DND-41 (cell line): ENCODE data around the gene PGLYRP3.
A peak's percentile ranks its signal among the peaks of the same experiment; 100 is the strongest.

Experiments used
- ATAC-seq: fragments of 200-7000 bp; cut with Tn5 transposase; 3 replicates; pipeline ENCODE4 v1.9.1; 2021; ENCODE audit warnings: low read depth; ENCODE audit not compliant: insufficient read depth
- DNase-seq: peaks from one replicate; pipeline ENCODE4 v3.0.0-alpha.2; 2020
- H2AFZ ChIP-seq: 2 replicates; pipeline ENCODE4 v1.6.0; 2012; ENCODE audit warnings: low read depth, low read length
- H3K27ac ChIP-seq: 2 replicates; pipeline ENCODE4 v1.5.1; 2012; ENCODE audit warnings: low read length, inconsistent platforms
- H3K27me3 ChIP-seq: fragments of 200-600 bp; sonication (generic); 2 replicates; pipeline ENCODE4 v1.6.0; 2012; ENCODE audit warnings: low read length, mild to moderate bottlenecking, inconsistent platforms; ENCODE audit not compliant: insufficient read depth, poor library complexity
- H3K36me3 ChIP-seq: 2 replicates; pipeline ENCODE4 v1.5.1; 2012; ENCODE audit warnings: low read length, inconsistent platforms; ENCODE audit not compliant: insufficient read depth
- H3K4me1 ChIP-seq: 2 replicates; pipeline ENCODE4 v1.5.1; 2012; ENCODE audit warnings: mild to moderate bottlenecking, low read length; ENCODE audit not compliant: insufficient read depth
- H3K4me2 ChIP-seq: 2 replicates; pipeline ENCODE4 v1.6.0; 2012; ENCODE audit warnings: mild to moderate bottlenecking, moderate library complexity, low read length, inconsistent platforms; ENCODE audit not compliant: insufficient read depth
- H3K4me3 ChIP-seq, 2 experiments: fragments of 200-600 bp in 1 of 2; shearing (Covaris generic) in 1 of 2; 2 replicates each; pipeline ENCODE4 v1.5.1; 2012 to 2016; ENCODE audit warnings: inconsistent platforms in 2 of 2, low read length in 2 of 2, mild to moderate bottlenecking in 2 of 2, low read depth in 1 of 2, moderate library complexity in 1 of 2
- H3K79me2 ChIP-seq: 2 replicates; pipeline ENCODE4 v1.6.0; 2012; ENCODE audit warnings: low read length, inconsistent platforms; ENCODE audit not compliant: insufficient read depth
- H3K9ac ChIP-seq: 2 replicates; pipeline ENCODE4 v1.6.0; 2012; ENCODE audit warnings: low read depth, mild to moderate bottlenecking, inconsistent platforms, low read length, moderate library complexity
- H3K9me3 ChIP-seq: 2 replicates; pipeline ENCODE4 v1.5.1; 2012; ENCODE audit warnings: low read length, moderate library complexity, mild to moderate bottlenecking, inconsistent platforms; ENCODE audit not compliant: insufficient read depth, severe bottlenecking
- H4K20me1 ChIP-seq: 2 replicates; pipeline ENCODE4 v1.6.0; 2012; ENCODE audit warnings: low read length; ENCODE audit not compliant: insufficient read depth
- CTCF ChIP-seq: IDR thresholded peaks from 2 replicates; pipeline ENCODE4 v1.5.1; 2012; ENCODE audit warnings: borderline replicate concordance, low read length, moderate library complexity, mild to moderate bottlenecking; ENCODE audit not compliant: poor library complexity, severe bottlenecking; ENCODE audit errors: extremely low read depth
- EZH2 ChIP-seq: IDR thresholded peaks from 3 replicates; pipeline ENCODE4 v1.6.1; 2012; ENCODE audit warnings: borderline replicate concordance, low read depth, mild to moderate bottlenecking, moderate library complexity, low read length, inconsistent platforms; ENCODE audit not compliant: severe bottlenecking

Gene PGLYRP3

GRCh38 chr1:153341431-153341934 is 28.7 kb upstream of the PGLYRP3 start:
- no peak for TF ChIP-seq EZH2
- Histone ChIP-seq H3K27ac (no peak overlapping the region), H3K4me2 (no peak overlapping the region), H3K9ac (no peak overlapping the region), H3K27me3 (peaks cover 37% of the 10 kb centered on the region), H3K4me3 (no peak overlapping the region), H2AFZ (no peak overlapping the region), H4K20me1 (0 out of 2 replicates have a peak, but pooled peaks cover 3% of the 10 kb centered on the region), H3K4me1 (no peaks in the 10 kb centered on the region), H3K79me2 (no peaks in the 10 kb centered on the region), H3K9me3 (no peaks in the 10 kb centered on the region), H3K36me3 (no peaks in the 10 kb centered on the region)
- no peak for ATAC-seq
- no peak for DNase-seq

- Histone ChIP-seq H3K9me3 (no peaks in the 10 kb centered on the region), H3K4me2 (no peak overlapping the region), H4K20me1 (0 out of 2 replicates have a peak, but pooled peaks cover 3% of the 10 kb centered on the region), H3K4me1 (no peaks in the 10 kb centered on the region), H3K27me3 (peaks cover 28% of the 10 kb centered on the region), H3K36me3 (no peaks in the 10 kb centered on the region), H3K9ac (no peak overlapping the region), H3K27ac (no peak overlapping the region), H3K4me3 (no peak overlapping the region), H2AFZ (no peak overlapping the region), H3K79me2 (no peaks in the 10 kb centered on the region)
- ATAC-seq (no peak), DNase-seq (no peak)
- no peak for TF ChIP-seq CTCF
- TF ChIP-seq EZH2: no peak
These were observed 27.6 kb upstream of the PGLYRP3 start for GRCh38 chr1:153340356-153340755.

DNA sequence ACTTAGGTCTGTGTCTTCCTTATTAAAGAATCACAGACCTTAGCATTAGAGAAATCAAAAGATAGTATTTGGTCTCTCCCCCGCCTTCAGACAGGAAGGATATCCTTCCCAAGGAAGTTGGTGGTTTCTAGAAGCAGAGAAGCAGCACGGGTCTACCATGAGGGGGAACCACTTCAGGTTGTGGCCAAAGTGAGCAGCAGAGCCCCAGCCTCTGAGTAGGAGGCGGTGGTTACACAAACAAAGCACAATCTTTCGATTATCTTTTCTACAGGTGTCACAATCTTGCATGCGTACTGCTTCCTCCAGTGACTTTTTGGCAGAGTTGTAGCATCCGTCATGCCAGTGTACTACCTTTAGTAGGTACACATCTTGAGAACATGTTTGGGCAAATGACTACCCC is 27.1 kb upstream of the PGLYRP3 start:
- Histone ChIP-seq H3K27ac (no peak overlapping the region), H3K9me3 (no peaks in the 10 kb centered on the region), H3K4me1 (no peaks in the 10 kb centered on the region), H3K4me3 (no peak overlapping the region), H3K27me3 (peaks cover 23% of the 10 kb centered on the region), H3K9ac (no peak overlapping the region), H3K79me2 (no peaks in the 10 kb centered on the region), H3K36me3 (no peaks in the 10 kb centered on the region), H4K20me1 (0 out of 2 replicates have a peak, but pooled peaks cover 3% of the 10 kb centered on the region), H3K4me2 (no peak overlapping the region), H2AFZ (no peak overlapping the region)
- DNase-seq (peak; percentile 26), ATAC-seq (peak; percentile 77)
- TF ChIP-seq CTCF (no peak), EZH2 (no peak)

- Histone ChIP-seq H3K36me3 (no peaks in the 10 kb centered on the region), H3K27ac (no peak overlapping the region), H3K4me1 (no peaks in the 10 kb centered on the region), H3K27me3 (peaks cover 7% of the 10 kb centered on the region), H3K4me2 (no peak overlapping the region), H3K9me3 (no peaks in the 10 kb centered on the region), H3K9ac (no peak overlapping the region), H3K79me2 (no peaks in the 10 kb centered on the region), H2AFZ (no peak overlapping the region), H3K4me3 (no peak overlapping the region), H4K20me1 (no peaks in the 10 kb centered on the region)
- ATAC-seq: no peak
- TF ChIP-seq CTCF (no peak), EZH2 (no peak)
- DNase-seq: no peak
These were observed 25.5 kb upstream of the PGLYRP3 start for GRCh38 chr1:153337980-153338853.
